Nephron progenitor cell (in vitro differentiated cells): ENCODE results near the gene C12orf43.

Experiments
- DNase-seq: peaks from one replicate; pipeline ENCODE4 v3.0.0; 2021
- H3K27ac Mint-ChIP-seq: 2 replicates; pipeline ENCODE4 v1.8.0; 2021; ENCODE audit warnings: mild to moderate bottlenecking, moderate library complexity, mixed read lengths
- H3K27me3 Mint-ChIP-seq: 2 replicates; pipeline ENCODE4 v1.8.0; 2021; ENCODE audit warnings: mild to moderate bottlenecking, low read depth, mixed read lengths; ENCODE audit not compliant: poor library complexity
- H3K36me3 Mint-ChIP-seq: 2 replicates; pipeline ENCODE4 v1.8.0; 2021; ENCODE audit warnings: low read depth, mixed read lengths
- H3K4me1 Mint-ChIP-seq: 2 replicates; pipeline ENCODE4 v1.8.0; 2021; ENCODE audit warnings: mixed read lengths
- H3K4me3 Mint-ChIP-seq: 2 replicates; pipeline ENCODE4 v1.8.0; 2021; ENCODE audit warnings: mild to moderate bottlenecking, moderate library complexity, mixed read lengths
- H3K9me3 Mint-ChIP-seq: 2 replicates; pipeline ENCODE4 v1.8.0; 2021; ENCODE audit warnings: mild to moderate bottlenecking, moderate library complexity, mixed read lengths
- CTCF ChIP-seq: fragments of 200-600 bp; sonication (generic); IDR thresholded peaks from 2 replicates; pipeline ENCODE4 v1.5.0; 2021; ENCODE audit warnings: antibody characterized with exemption

The C12orf43 gene

GRCh38 chr12:120979220-120979861 lies 36.9 kb downstream of the C12orf43 start:
- Mint-ChIP-seq H3K9me3 (no peaks in the 10 kb centered on the region), H3K27me3 (peaks cover 5% of the 10 kb centered on the region), H3K4me1 (peaks cover 14% of the 10 kb centered on the region), H3K36me3 (no peaks in the 10 kb centered on the region), H3K27ac (no peak overlapping the region), H3K4me3 (no peak overlapping the region)
- TF ChIP-seq CTCF, result no peak
- DNase-seq, result no peak

- Mint-ChIP-seq H3K27me3 (peaks cover 13% of the 10 kb centered on the region), H3K4me3 (no peak within 1 kb of the TSS), H3K4me1 (peaks cover 6% of the 10 kb centered on the region), H3K36me3 (no peaks in the 10 kb centered on the region), H3K27ac (no peak within 1 kb of the TSS), H3K9me3 (no peaks in the 10 kb centered on the region)
- no peak for TF ChIP-seq CTCF
- DNase-seq, result no peak
These were observed 37.7 kb downstream of the C12orf43 start, which contains the start of gene HNF1A for GRCh38 chr12:120978296-120979219. TSS of gene HNF1A (plus strand) at chr12:120978543. CDS start at chr12:120978769, 226 bp downstream.

GRCh38 chr12:120977531-120978295 lies 38.6 kb downstream of the C12orf43 start:
- Mint-ChIP-seq H3K4me1 (peaks cover 10% of the 10 kb centered on the region), H3K4me3 (no peak overlapping the region), H3K36me3 (no peaks in the 10 kb centered on the region), H3K9me3 (no peaks in the 10 kb centered on the region), H3K27ac (no peak overlapping the region), H3K27me3 (peaks cover 13% of the 10 kb centered on the region)
- TF ChIP-seq CTCF, result no peak
- DNase-seq, result no peak

DNA sequence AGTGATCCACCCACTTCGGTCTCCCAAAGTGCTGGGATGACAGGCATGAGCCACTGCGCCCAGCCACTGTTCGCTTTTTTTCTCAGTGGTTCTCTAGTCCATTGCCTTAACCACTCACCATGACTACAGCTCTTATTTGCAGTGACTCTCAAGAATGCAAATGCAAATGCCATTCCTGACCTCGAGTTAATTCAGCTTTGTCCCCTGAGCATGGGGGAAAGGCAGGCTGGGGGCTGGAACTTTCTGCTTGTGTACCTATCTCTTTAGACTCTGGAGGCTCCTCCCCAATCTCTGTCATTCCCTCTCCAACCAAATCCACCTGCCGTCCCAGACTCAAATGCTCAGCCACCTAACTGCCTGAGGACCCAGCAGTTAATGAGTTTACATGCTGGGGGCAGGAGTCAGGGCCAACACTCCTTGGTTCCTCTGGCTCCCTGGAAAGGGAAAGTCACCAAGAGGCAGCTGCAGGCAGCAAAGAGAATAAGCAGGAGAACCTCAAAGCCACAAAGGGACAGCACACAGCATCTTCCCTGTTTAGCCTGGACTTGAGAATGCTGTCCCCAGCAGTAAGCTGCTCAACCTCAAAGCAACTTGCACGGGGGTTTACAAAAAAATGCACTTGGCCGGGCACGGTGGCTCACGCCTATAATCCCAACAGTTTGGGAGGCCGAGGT lies 43.3 kb downstream of the C12orf43 start:
- Mint-ChIP-seq H3K9me3 (no peaks in the 10 kb centered on the region), H3K27me3 (peaks cover 15% of the 10 kb centered on the region), H3K27ac (no peak overlapping the region), H3K36me3 (no peaks in the 10 kb centered on the region), H3K4me3 (no peak overlapping the region), H3K4me1 (peaks cover 10% of the 10 kb centered on the region)
- DNase-seq, result no peak
- TF ChIP-seq CTCF, result no peak

- Mint-ChIP-seq H3K27ac (no peak overlapping the region), H3K4me3 (no peak overlapping the region), H3K9me3 (no peaks in the 10 kb centered on the region), H3K27me3 (peaks cover 15% of the 10 kb centered on the region), H3K36me3 (no peaks in the 10 kb centered on the region), H3K4me1 (peaks cover 14% of the 10 kb centered on the region)
- no peak for DNase-seq
- TF ChIP-seq CTCF, result peak; percentile 71
These were observed 44.7 kb downstream of the C12orf43 start for GRCh38 chr12:120971299-120972180.
